PC-9 (cell line): Measurements from ENCODE around the gene MYBBP1A.

Source experiments
- CTCF ChIP-seq: fragments of 200-600 bp; sonication (generic); conservative IDR thresholded peaks from 2 replicates; pipeline ENCODE4 v1.6.1; 2017; ENCODE audit warnings: mixed run types, antibody characterized with exemption, mild to moderate bottlenecking, moderate library complexity
- EZH2 ChIP-seq: fragments of 200-600 bp; sonication (generic); IDR thresholded peaks from 2 replicates; pipeline ENCODE4 v1.8.0; 2017; ENCODE audit warnings: antibody characterized with exemption, low read depth

GRCh38 chr17:4591529-4591928, 36.3 kb upstream of the MYBBP1A start:
- TF ChIP-seq CTCF (no peak), EZH2 (no peak)
